Heart left ventricle (tissue), 16 donors: ENCODE results near the gene KRTAP10-6. TPM values are rescaled to one million over a fixed set of nuclear protein-coding genes. Genes with fewer than 3 reads are reported as not detected.
"Not testable (repeated sequence)": the region's sequence is repeated elsewhere in the genome, so short reads cannot be mapped to it uniquely, and the experiment has no call there.

Source experiments
- ATAC-seq, 4 donors: fragments of 200-7000 bp; cut with Tn5 transposase; one replicate each; pipeline ENCODE4 v1.9.1; 2020 to 2022; ENCODE audit warnings: moderate library complexity in 4 of 4, mild to moderate bottlenecking in 3 of 4, moderate number of reproducible peaks in 1 of 4
- DNase-seq, 5 donors: peaks; one replicate each; pipeline ENCODE4 v3.0.0-alpha.2; 2020
- H3K27ac ChIP-seq, 12 donors: fragments of 200-600 bp; sonication (generic) in 4 of 12; one replicate each; pipeline versions ENCODE4 v1.5.0 to v1.8.0; 2016 to 2022; ENCODE audit warnings: mild to moderate bottlenecking in 2 of 12
- H3K27me3 ChIP-seq, 9 donors: fragments of 200-600 bp; sonication (generic) in 2 of 9; one replicate each; pipeline versions ENCODE4 v1.5.1 to v1.8.0; 2016 to 2022; ENCODE audit warnings: mild to moderate bottlenecking in 3 of 9
- H3K36me3 ChIP-seq, 9 donors: fragments of 200-600 bp; sonication (generic) in 2 of 9; one replicate each; pipeline versions ENCODE4 v1.5.0 to v1.8.0; 2018 to 2022; ENCODE audit warnings: mild to moderate bottlenecking in 2 of 9
- H3K4me1 ChIP-seq, 12 donors: fragments of 200-600 bp; sonication (generic) in 4 of 12; one replicate each; pipeline versions ENCODE4 v1.5.0 to v1.8.0; 2016 to 2022; ENCODE audit warnings: mild to moderate bottlenecking in 3 of 12
- H3K4me3 ChIP-seq, 12 donors: fragments of 200-600 bp; sonication (generic) in 4 of 12; one replicate each; pipeline versions ENCODE4 v1.5.0 to v1.8.0; 2017 to 2022; ENCODE audit warnings: mild to moderate bottlenecking in 9 of 12, moderate library complexity in 4 of 12
- H3K9me3 ChIP-seq, 12 donors: fragments of 200-600 bp; sonication (generic) in 4 of 12; one replicate each; pipeline versions ENCODE4 v1.5.0 to v1.8.0; 2016 to 2022; ENCODE audit warnings: mild to moderate bottlenecking in 1 of 12
- CTCF ChIP-seq, 12 donors: fragments of 200-600 bp; sonication (generic) in 4 of 12; IDR thresholded peaks; one replicate each; pipeline versions ENCODE4 v1.5.0 to v1.8.0; 2018 to 2022; ENCODE audit warnings: antibody characterized with exemption in 12 of 12, mild to moderate bottlenecking in 5 of 12
- POLR2A ChIP-seq, 2 donors: fragments of 450-650 bp; IDR thresholded peaks; one replicate each; pipeline ENCODE4 v1.6.1; 2017; ENCODE audit warnings: antibody characterized with exemption in 2 of 2, mild to moderate bottlenecking in 2 of 2, moderate library complexity in 2 of 2
- WGBS, 4 donors: extraction: QIAGEN DNeasy Blood & Tissue Kit in 2 of 4; methylation state at CpG; one replicate each; pipeline versions ENCODE4 v1.1.5 to v1.1.7; 2013 to 2018; 5-methylcytosine and 5-hydroxymethylcytosine counted together
- intact Hi-C, 10 donors: fragments of 100-400 bp; cut with DNase I; formaldehyde crosslinking; loops; one replicate each; pipeline versions ENCODE4 v1.11.1 to v1.14.2; 2022
- polyA plus RNA-seq, 2 donors: library from polyadenylated mRNA; stranded (reverse); fragments of 200-250 nt; gene quantifications; one replicate each; pipeline ENCODE4 v1.2.3, GENCODE V29; 2013
- total RNA-seq, 9 donors: library from RNA; depleted of rRNA in 2 of 9; stranded (reverse); fragments of >200 nt in 2 of 9; fragmentation: NEBNext Ultra II Directional in 3 of 9; extraction: Animal tissue kit (Norgen Biotek cat#: 25700) in 3 of 9; gene quantifications; one replicate each; pipeline versions ENCODE4 v1.1.0 to v1.2.4, GENCODE V29; 2016 to 2023
- donor health status: ischemic (EF 13 %, LVEDD 7.1; RV severe dilation, severe dysfunction).
- donor health status: healthy with polysubstance abuse.
- donor health status: DM: no; HTN: yes; CAD: no.
- donor health status: DM: no; HTN: no; CAD: no.
- donor health status: ischemic (EF 25% LVEDD 6.9; RV normal size, moderate dysfunction).
- donor health status: ischemic (EF 25% LVEDD 5.7; RV mildly dilated, moderate dysfunction).
- donor health status: healthy.
- donor health status: DM: yes; HTN: yes; CAD: no.
- donor health status: ischemic (EF 35%, LVEDD 5.7; RV mildly dilated, moderate dysfunction).
- donor health status: nonischemic (EF 11% LVEDD 7.7; RV severe dilation, severe dysfunction).
- donor health status: DM: yes; HTN: yes; CAD: no.
- donor health status: PGD.
- donor health status: ischemic (EF 29% LVEDD 5.4; RV normal size, mild dysfunction).
- donor health status: nonischemic (EF 23%, LVEDD 6.1; RV moderate dilation, normal function).

Gene KRTAP10-6
- total and polyA plus RNA-seq, 11 donors = not detected

GRCh38 chr21:44551340-44551961 lies 40.9 kb downstream of the KRTAP10-6 start, which contains the start of gene KRTAP10-2:
Gene KRTAP10-2 (minus strand): TSS chr21:44551505. CDS start chr21:44551458, 47 bp downstream.
- Histone ChIP-seq H3K4me3 (no peak within 1 kb of the TSS), H3K4me1 (no peaks in the 10 kb centered on the region), H3K27ac (no peak within 1 kb of the TSS), H3K27me3 (peaks cover 0 to 51% (median 8%) of the 10 kb centered on the region in 9 donors), H3K9me3 (peaks cover 0 to 16% (median under 1%) of the 10 kb centered on the region in 12 donors), H3K36me3 (no peaks in the 10 kb centered on the region)
- WGBS, 4 donors = 54 to 82% (median 63%) methylated on average over 17 of the region's 17 CpGs
- TF ChIP-seq CTCF (IDR thresholded peaks at IDR 0.05) (no peak), POLR2A (IDR thresholded peaks at IDR 0.05) (no peak)
- intact Hi-C loops = no loop called here
- peak in 2 of 5 donors; percentile 6 to 20 for DNase-seq
- ATAC-seq = no peak

DNA sequence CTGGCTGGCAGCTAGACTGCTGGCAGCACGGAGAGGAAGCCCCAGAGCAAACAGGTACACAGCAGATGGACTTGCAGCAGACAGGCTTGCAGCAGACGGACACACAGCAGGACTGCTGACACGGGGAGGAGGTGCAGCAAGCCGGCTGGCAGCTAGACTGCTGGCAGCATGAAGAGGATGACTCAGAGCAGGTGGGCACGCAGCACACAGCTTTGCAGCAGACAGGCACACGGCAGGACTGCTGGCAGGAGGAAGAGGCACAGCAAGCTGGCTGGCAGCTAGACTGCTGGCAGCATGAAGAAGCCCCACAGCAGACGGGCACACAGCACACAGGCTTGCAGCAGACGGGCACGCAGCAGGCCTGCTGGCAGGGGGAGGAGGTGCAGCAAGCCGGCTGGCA lies 41.5 kb downstream of the KRTAP10-6 start:
- ATAC-seq = no peak
- Histone ChIP-seq H3K27me3 (peaks cover 0 to 45% (median 5%) of the 10 kb centered on the region in 9 donors), H3K9me3 (peaks cover 0 to 22% (median 3%) of the 10 kb centered on the region in 12 donors), H3K36me3 (no peaks in the 10 kb centered on the region), H3K4me3 (no peak overlapping the region), H3K27ac (no peak overlapping the region), H3K4me1 (no peaks in the 10 kb centered on the region)
- intact Hi-C loops = no loop called here
- no peak for TF ChIP-seq CTCF (IDR thresholded peaks at IDR 0.05)
- no peak for TF ChIP-seq POLR2A (IDR thresholded peaks at IDR 0.05)
- WGBS, 4 donors = 68 to 80% (median 73%) methylated on average over 4 to 10 of the region's 10 CpGs
- DNase-seq = peak in 2 of 5 donors; percentile 9 to 19

GRCh38 chr21:44550285-44550684 lies 42.0 kb downstream of the KRTAP10-6 start:
- intact Hi-C loops, H3K4me1 ChIP-seq, H3K27ac ChIP-seq, H3K4me3 ChIP-seq, H3K36me3 ChIP-seq, ATAC-seq: not testable (repeated sequence)
- WGBS, 4 donors = 58 to 73% (median 60%) methylated on average over 12 to 17 of the region's 17 CpGs
- peaks cover 0 to 24% (median 3%) of the 10 kb centered on the region in 12 donors for H3K9me3 ChIP-seq
- H3K27me3 ChIP-seq = peaks cover 0 to 44% (median 3%) of the 10 kb centered on the region in 9 donors
- DNase-seq = peak in 2 of 5 donors; percentile 13 to 60

DNA sequence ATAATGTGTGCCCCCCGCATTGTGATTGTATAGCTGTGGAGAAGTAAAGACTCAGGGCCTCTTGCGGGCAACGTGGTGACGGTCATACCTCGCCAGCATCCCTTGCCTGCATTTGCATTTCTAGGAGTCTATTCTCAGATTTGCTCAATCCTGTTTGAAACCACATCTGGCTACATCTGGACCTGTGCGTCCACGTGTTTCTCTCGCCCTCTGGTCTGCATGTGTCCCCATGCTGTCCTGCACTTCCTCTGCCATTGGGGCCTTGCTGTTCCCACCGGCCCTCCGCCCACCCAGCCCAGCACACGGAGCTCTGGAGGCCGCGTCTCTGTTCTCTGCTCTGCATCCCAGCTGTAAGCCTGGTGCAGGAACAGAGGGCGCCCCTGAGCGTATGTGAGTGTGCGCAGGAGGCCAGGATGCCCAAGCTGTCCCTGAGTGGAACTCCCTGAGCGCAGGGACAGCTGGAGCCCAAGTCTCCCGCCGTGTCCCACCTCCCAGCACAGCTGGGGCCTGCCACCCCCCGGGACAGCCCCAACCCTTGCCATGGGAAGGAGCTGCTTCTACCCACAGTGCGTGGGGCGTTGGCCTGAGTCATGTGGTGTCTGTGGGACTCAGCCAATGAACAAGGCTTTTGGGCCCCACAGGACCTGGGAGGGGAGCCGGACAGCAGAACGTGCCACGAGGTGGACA lies 42.6 kb downstream of the KRTAP10-6 start:
- TF ChIP-seq POLR2A (IDR thresholded peaks at IDR 0.05) = no peak
- TF ChIP-seq CTCF (IDR thresholded peaks at IDR 0.05) = no peak
- H3K27me3 ChIP-seq = peaks cover 0 to 41% (median 2%) of the 10 kb centered on the region in 9 donors
- H3K9me3 ChIP-seq = peaks cover 0 to 24% (median 3%) of the 10 kb centered on the region in 12 donors
- intact Hi-C loops = no loop called here
- no peak for DNase-seq
- WGBS, 4 donors = 70 to 74% (median 71%) methylated on average over 20 to 25 of the region's 25 CpGs
- no peak overlapping the region for H3K4me3 ChIP-seq
- peak in 1 of 4 donors; percentile 36 for ATAC-seq
- no peaks in the 10 kb centered on the region for H3K36me3 ChIP-seq
- H3K4me1 ChIP-seq = no peaks in the 10 kb centered on the region
- no peak overlapping the region for H3K27ac ChIP-seq
